ENCODE data around the gene LILRA2. TPM values are rescaled to one million over a fixed set of nuclear protein-coding genes. Genes with fewer than 3 reads are reported as not detected.
"Not testable (repeated sequence)": the region's sequence is repeated elsewhere in the genome, so short reads cannot be mapped to it uniquely, and the experiment has no call there.

The LILRA2 gene
- total RNA-seq, 1 donor from 2014 or later = not detected

- ATAC-seq (ENCODE audit: low read depth) = no peak
- intact Hi-C loops (cut with micrococcal nuclease) = no loop called here
- ChIA-PET CTCF (no interaction called here), POLR2A (no interaction called here)
- H3K36me3 Mint-ChIP-seq (ENCODE audit: low read depth) = no peaks in the 10 kb centered on the region
- H3K4me3 Mint-ChIP-seq = no peak overlapping the region
- no peak for TF ChIP-seq CTCF (IDR thresholded peaks at IDR 0.05)
- H3K27me3 Mint-ChIP-seq = peaks cover 34% of the 10 kb centered on the region
- peaks cover 11% of the 10 kb centered on the region for H3K9me3 Mint-ChIP-seq
- no peak overlapping the region for H3K27ac Mint-ChIP-seq
- DNase-seq = no peak
- H3K4me1 Mint-ChIP-seq = peaks cover under 1% of the 10 kb centered on the region
Measured at GRCh38 chr19:54587026-54587425, 13.4 kb downstream of the LILRA2 start.

GRCh38 chr19:54593445-54593844 is 19.9 kb downstream of the LILRA2 start, which contains the start of gene LILRA1:
Gene LILRA1 (plus strand): TSS chr19:54593632. CDS start chr19:54594245, 613 bp downstream.
- H3K27me3 Mint-ChIP-seq = peaks cover 18% of the 10 kb centered on the region
- H3K4me3 Mint-ChIP-seq = peak within 1 kb of the TSS; percentile 28
- POLR2A ChIA-PET = interaction anchor here (0.7 to 1.1 kb wide), 3 partner anchors 23 to 37 kb away, joined by 3 to 4 read pairs (median 3); partner anchors contain the start of gene LILRB1
- H3K36me3 Mint-ChIP-seq (ENCODE audit: low read depth); H3K9me3 Mint-ChIP-seq; DNase-seq; CTCF ChIA-PET; intact Hi-C loops (cut with micrococcal nuclease): not testable (repeated sequence)
- ATAC-seq (ENCODE audit: low read depth) = peak; percentile 58
- peaks cover 17% of the 10 kb centered on the region for H3K4me1 Mint-ChIP-seq
- peak within 1 kb of the TSS; percentile 3 for H3K27ac Mint-ChIP-seq

- Mint-ChIP-seq H3K4me1 (peaks cover 17% of the 10 kb centered on the region), H3K27me3 (peaks cover 16% of the 10 kb centered on the region), H3K4me3 (peak overlapping the region; percentile 28)
- CTCF ChIA-PET; H3K36me3 Mint-ChIP-seq (ENCODE audit: low read depth); H3K9me3 Mint-ChIP-seq; ATAC-seq (ENCODE audit: low read depth); H3K27ac Mint-ChIP-seq; intact Hi-C loops (cut with micrococcal nuclease); DNase-seq: not testable (repeated sequence)
- POLR2A ChIA-PET = interaction anchor here (0.7 to 1.0 kb wide), 2 partner anchors 22 to 36 kb away, joined by 3 read pairs; partner anchors contain the start of gene LILRB1
Measured at GRCh38 chr19:54593931-54594626, 20.5 kb downstream of the LILRA2 start.

GRCh38 chr19:54594737-54595136 is 21.1 kb downstream of the LILRA2 start:
- Mint-ChIP-seq H3K27ac (no peak overlapping the region), H3K27me3 (peaks cover 15% of the 10 kb centered on the region), H3K9me3 (peaks cover 2% of the 10 kb centered on the region), H3K4me3 (no peak overlapping the region), H3K36me3 (ENCODE audit: low read depth) (no peaks in the 10 kb centered on the region), H3K4me1 (peaks cover 17% of the 10 kb centered on the region)
- intact Hi-C loops (cut with micrococcal nuclease) = no loop called here
- ChIA-PET POLR2A (no interaction called here), CTCF (no interaction called here)
- no peak for TF ChIP-seq CTCF (IDR thresholded peaks at IDR 0.05)
- no peak for DNase-seq
- no peak for ATAC-seq (ENCODE audit: low read depth)

GRCh38 chr19:54595680-54596436 is 22.3 kb downstream of the LILRA2 start:
- H3K36me3 Mint-ChIP-seq (ENCODE audit: low read depth); DNase-seq; ATAC-seq (ENCODE audit: low read depth); H3K9me3 Mint-ChIP-seq; CTCF ChIA-PET; H3K4me3 Mint-ChIP-seq; H3K27ac Mint-ChIP-seq; intact Hi-C loops (cut with micrococcal nuclease): not testable (repeated sequence)
- Mint-ChIP-seq H3K4me1 (peaks cover 17% of the 10 kb centered on the region), H3K27me3 (peaks cover 13% of the 10 kb centered on the region)
- POLR2A ChIA-PET = interaction anchor here (0.6 kb wide), 1 partner anchor 22 kb away, joined by 4 read pairs; no protein-coding TSS in a partner anchor

- CTCF ChIA-PET = no interaction called here
- TF ChIP-seq CTCF (IDR thresholded peaks at IDR 0.05) = no peak
- Mint-ChIP-seq H3K4me1 (no peaks in the 10 kb centered on the region), H3K9me3 (peaks cover 3% of the 10 kb centered on the region), H3K27me3 (peaks cover 14% of the 10 kb centered on the region), H3K27ac (no peak overlapping the region), H3K4me3 (no peak overlapping the region), H3K36me3 (ENCODE audit: low read depth) (no peaks in the 10 kb centered on the region)
- intact Hi-C loops (cut with micrococcal nuclease) = no loop called here
- ATAC-seq (ENCODE audit: low read depth) (no peak), DNase-seq (no peak)
- POLR2A ChIA-PET = no interaction called here
Measured at GRCh38 chr19:54600212-54600611, 26.6 kb downstream of the LILRA2 start.
